Activated CD4-positive, alpha-beta T cell treated with anti-CD3 and anti-CD28 coated beads, Interleukin-2, amount 10 ng/mL, durations not matched to agents 7 days and 5 days (primary cell): ENCODE data around the gene EFHC1. TPM values are rescaled to one million over a fixed set of nuclear protein-coding genes. Genes with fewer than 3 reads are reported as not detected.

Experiments
- CTCF ChIA-PET: fragments of 350-600 bp; sonication (Branson Sonifier 250); formaldehyde crosslinking; loops from one replicate; lab custom pipeline; 2021; ENCODE audit warnings: antibody characterized with exemption; lab: Charles Lee
- POLR2A ChIA-PET: fragments of 350-600 bp; sonication (Branson Sonifier 250); formaldehyde crosslinking; loops from one replicate; lab custom pipeline; 2021; ENCODE audit warnings: antibody characterized with exemption; lab: Charles Lee
- DNase-seq: peaks from one replicate; pipeline ENCODE4 v3.0.0-alpha.2; 2020
- H3K27ac Mint-ChIP-seq: one replicate; pipeline ENCODE4 v1.8.0; 2021; ENCODE audit warnings: mild to moderate bottlenecking, moderate library complexity, mixed read lengths
- H3K27me3 Mint-ChIP-seq: one replicate; pipeline ENCODE4 v1.8.0; 2021; ENCODE audit warnings: mixed read lengths
- H3K36me3 Mint-ChIP-seq: one replicate; pipeline ENCODE4 v1.8.0; 2021; ENCODE audit warnings: low read depth, mixed read lengths
- H3K4me1 Mint-ChIP-seq: one replicate; pipeline ENCODE4 v1.8.0; 2021; ENCODE audit warnings: mixed read lengths
- H3K4me3 Mint-ChIP-seq: one replicate; pipeline ENCODE4 v1.8.0; 2021; ENCODE audit warnings: mild to moderate bottlenecking, moderate library complexity, mixed read lengths
- H3K9me3 Mint-ChIP-seq: one replicate; pipeline ENCODE4 v1.8.0; 2021; ENCODE audit warnings: mixed read lengths
- total RNA-seq, 2 experiments: library from RNA; stranded (reverse); gene quantifications; one replicate each; pipeline ENCODE4 v1.2.3, GENCODE V29; 2021

Gene EFHC1
- total RNA-seq, 2 experiments from 2014 or later, result 2.3 to 3.6 TPM

DNA sequence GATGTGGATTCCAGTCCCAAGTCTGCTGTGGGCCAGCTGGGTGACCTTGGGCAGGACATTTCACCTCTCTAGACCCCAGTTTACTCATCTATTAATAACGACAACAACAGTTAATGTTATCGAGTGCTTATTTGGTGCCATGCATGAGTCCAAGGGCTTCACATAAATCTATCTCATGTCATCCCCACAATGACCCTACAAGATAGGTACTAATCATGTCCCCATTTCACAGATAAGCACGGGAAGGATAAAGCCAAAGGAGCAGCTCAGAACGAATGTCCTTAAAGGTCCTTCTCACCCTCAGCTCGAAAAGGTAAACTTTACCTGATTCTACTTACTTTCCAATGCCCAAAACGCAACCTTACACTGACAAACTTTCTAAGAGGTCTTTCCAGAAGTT lies 121.0 kb downstream of the EFHC1 start:
- POLR2A ChIA-PET, result no interaction called here
- H3K9me3 Mint-ChIP-seq, result no peaks in the 10 kb centered on the region

DNA sequence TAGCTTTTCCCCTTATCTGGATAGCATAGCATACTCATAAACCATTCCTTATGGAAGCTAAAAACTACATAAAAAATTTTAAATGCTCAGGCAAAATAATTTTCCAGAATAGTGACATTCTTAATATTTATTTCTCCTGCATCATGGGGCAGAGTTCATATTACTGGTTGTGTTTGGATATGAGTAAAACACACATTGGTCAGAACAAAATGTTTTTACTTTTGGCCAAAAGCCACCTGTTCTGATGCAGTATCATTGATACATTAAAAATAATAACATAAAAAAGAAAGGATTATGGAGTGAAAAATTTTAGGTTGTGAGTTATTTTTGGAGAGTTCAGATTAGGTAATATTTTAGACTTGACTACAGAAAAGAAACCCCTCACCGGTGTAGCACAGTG lies 123.1 kb downstream of the EFHC1 start:
- CTCF ChIA-PET, result no interaction called here
- H3K9me3 Mint-ChIP-seq, result no peaks in the 10 kb centered on the region
- H3K4me3 Mint-ChIP-seq, result no peak overlapping the region
- peaks cover 6% of the 10 kb centered on the region for H3K4me1 Mint-ChIP-seq
- no peak overlapping the region for H3K27ac Mint-ChIP-seq
- peaks cover 2% of the 10 kb centered on the region for H3K36me3 Mint-ChIP-seq
- no peaks in the 10 kb centered on the region for H3K27me3 Mint-ChIP-seq
- no peak for DNase-seq
- POLR2A ChIA-PET, result no interaction called here

More for the DNA sequence above, 121.0 kb downstream of the EFHC1 start:
- Mint-ChIP-seq H3K4me3 (no peak overlapping the region), H3K4me1 (peaks cover 27% of the 10 kb centered on the region), H3K27me3 (no peaks in the 10 kb centered on the region), H3K36me3 (no peaks in the 10 kb centered on the region), H3K27ac (no peak overlapping the region)
- no peak for DNase-seq
- CTCF ChIA-PET, result interaction anchor here (0.6 to 1.4 kb wide), 5 partner anchors 9 to 153 kb away, joined by 3 to 4 read pairs (median 3); no protein-coding TSS in a partner anchor

GRCh38 chr6:52543729-52544601 lies 123.8 kb downstream of the EFHC1 start:
- CTCF ChIA-PET, result no interaction called here
- no peak for DNase-seq
- Mint-ChIP-seq H3K4me1 (peaks cover 1% of the 10 kb centered on the region), H3K9me3 (no peaks in the 10 kb centered on the region), H3K27ac (no peak overlapping the region), H3K36me3 (peaks cover 2% of the 10 kb centered on the region), H3K4me3 (no peak overlapping the region), H3K27me3 (no peaks in the 10 kb centered on the region)
- POLR2A ChIA-PET, result no interaction called here

DNA sequence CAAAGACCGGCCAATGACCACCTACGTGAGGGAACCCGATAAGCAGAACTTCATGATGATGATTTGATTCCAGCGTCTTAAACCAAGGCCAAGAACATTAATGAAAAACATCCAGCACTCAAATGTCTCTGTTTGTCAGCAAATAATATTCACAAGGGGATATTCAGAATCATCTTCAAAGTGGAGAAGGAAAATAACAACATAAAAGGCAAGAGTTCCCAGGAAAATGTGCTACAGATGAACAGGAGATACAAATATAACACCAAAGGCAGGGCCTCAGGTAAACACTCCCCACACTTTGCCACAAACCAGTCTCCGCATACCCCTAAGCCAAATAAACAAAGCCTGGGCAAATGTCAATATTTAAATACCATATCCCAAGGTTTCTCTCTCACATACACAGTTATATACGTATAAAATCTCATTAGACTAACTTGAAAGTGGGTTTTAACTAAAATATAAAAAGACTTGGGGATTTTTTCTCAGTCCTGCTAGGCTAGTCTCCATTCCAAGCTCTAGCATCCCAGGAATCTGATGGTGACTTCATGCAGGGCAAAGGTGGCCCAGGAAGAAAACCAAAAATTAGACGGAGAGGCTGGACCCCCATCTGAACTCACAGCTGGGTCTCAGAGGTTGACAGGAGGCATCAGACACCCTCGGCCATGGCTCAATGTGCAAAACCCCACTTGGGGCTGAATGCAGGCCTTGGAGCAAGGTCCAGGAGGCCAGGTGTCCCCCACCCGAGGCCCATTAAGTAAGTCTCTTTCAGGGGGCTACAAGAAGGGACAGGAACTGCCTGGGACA lies 124.7 kb downstream of the EFHC1 start:
- Mint-ChIP-seq H3K36me3 (peaks cover 2% of the 10 kb centered on the region), H3K4me3 (no peak overlapping the region), H3K9me3 (no peaks in the 10 kb centered on the region), H3K27ac (no peak overlapping the region), H3K27me3 (no peaks in the 10 kb centered on the region), H3K4me1 (no peaks in the 10 kb centered on the region)
- ChIA-PET POLR2A (no interaction called here), CTCF (no interaction called here)
- no peak for DNase-seq

DNA sequence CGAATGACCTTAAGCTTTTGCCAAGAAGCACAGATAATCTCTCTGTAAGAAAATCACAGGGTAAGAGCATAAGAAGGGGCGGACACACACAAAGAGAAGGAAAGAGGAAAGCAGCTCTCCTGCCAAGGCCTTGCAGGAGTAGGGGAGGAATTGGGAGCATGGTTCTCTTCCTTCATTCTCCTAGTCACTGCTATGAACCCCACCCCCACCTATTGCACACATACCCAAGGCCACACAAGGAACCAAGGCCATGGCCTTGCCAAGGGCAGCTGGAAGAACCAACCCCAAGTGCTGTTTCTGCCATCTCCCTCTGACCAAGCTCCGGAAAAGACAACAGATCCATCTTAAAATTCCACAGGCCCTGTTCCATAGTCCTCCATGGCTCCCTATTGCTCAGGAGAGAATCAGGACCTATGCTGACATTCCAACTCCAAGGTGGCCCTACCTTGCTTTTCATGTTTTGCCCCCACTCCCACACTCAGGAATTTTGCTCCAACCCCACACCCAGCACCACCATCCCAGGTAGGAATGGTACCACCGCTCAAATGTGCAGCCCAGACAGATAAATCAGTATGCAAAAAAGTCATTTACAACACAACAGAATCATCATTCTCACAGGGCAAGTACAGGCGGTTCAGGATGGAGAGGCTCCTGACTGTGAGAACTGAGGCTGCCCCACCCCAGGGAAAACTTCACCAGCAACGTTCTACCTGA lies 125.4 kb downstream of the EFHC1 start:
- ChIA-PET POLR2A (no interaction called here), CTCF (no interaction called here)
- Mint-ChIP-seq H3K4me3 (no peak overlapping the region), H3K27me3 (no peaks in the 10 kb centered on the region), H3K36me3 (peaks cover 2% of the 10 kb centered on the region), H3K9me3 (no peaks in the 10 kb centered on the region), H3K27ac (no peak overlapping the region), H3K4me1 (no peaks in the 10 kb centered on the region)
- no peak for DNase-seq

GRCh38 chr6:52546192-52546591 lies 126.0 kb downstream of the EFHC1 start:
- no peak for DNase-seq
- H3K27me3 Mint-ChIP-seq, result no peaks in the 10 kb centered on the region
- ChIA-PET CTCF (no interaction called here), POLR2A (no interaction called here)
- H3K4me1 Mint-ChIP-seq, result no peaks in the 10 kb centered on the region
- no peak overlapping the region for H3K4me3 Mint-ChIP-seq
- H3K27ac Mint-ChIP-seq, result peak overlapping the region; percentile 10
- no peaks in the 10 kb centered on the region for H3K9me3 Mint-ChIP-seq
- peaks cover 2% of the 10 kb centered on the region for H3K36me3 Mint-ChIP-seq

- Mint-ChIP-seq H3K9me3 (no peaks in the 10 kb centered on the region), H3K4me1 (no peaks in the 10 kb centered on the region), H3K27me3 (no peaks in the 10 kb centered on the region), H3K36me3 (peaks cover 2% of the 10 kb centered on the region), H3K27ac (peak overlapping the region; percentile 10), H3K4me3 (no peak overlapping the region)
- DNase-seq, result no peak
- ChIA-PET POLR2A (no interaction called here), CTCF (no interaction called here)
Measured at GRCh38 chr6:52546678-52547077, 126.5 kb downstream of the EFHC1 start.

- H3K4me1 Mint-ChIP-seq, result no peaks in the 10 kb centered on the region
- no peak overlapping the region for H3K4me3 Mint-ChIP-seq
- POLR2A ChIA-PET, result no interaction called here
- no peak overlapping the region for H3K27ac Mint-ChIP-seq
- CTCF ChIA-PET, result no interaction called here
- H3K27me3 Mint-ChIP-seq, result no peaks in the 10 kb centered on the region
- no peaks in the 10 kb centered on the region for H3K9me3 Mint-ChIP-seq
- peaks cover 2% of the 10 kb centered on the region for H3K36me3 Mint-ChIP-seq
- no peak for DNase-seq
Measured at GRCh38 chr6:52547647-52548352, 127.7 kb downstream of the EFHC1 start.

- H3K4me1 Mint-ChIP-seq, result no peaks in the 10 kb centered on the region
- no peaks in the 10 kb centered on the region for H3K27me3 Mint-ChIP-seq
- H3K27ac Mint-ChIP-seq, result no peak overlapping the region
- ChIA-PET CTCF (no interaction called here), POLR2A (no interaction called here)
- H3K36me3 Mint-ChIP-seq, result peaks cover 2% of the 10 kb centered on the region
- DNase-seq, result no peak
- H3K4me3 Mint-ChIP-seq, result no peak overlapping the region
- no peaks in the 10 kb centered on the region for H3K9me3 Mint-ChIP-seq
Measured at GRCh38 chr6:52548353-52548713, 128.2 kb downstream of the EFHC1 start.

DNA sequence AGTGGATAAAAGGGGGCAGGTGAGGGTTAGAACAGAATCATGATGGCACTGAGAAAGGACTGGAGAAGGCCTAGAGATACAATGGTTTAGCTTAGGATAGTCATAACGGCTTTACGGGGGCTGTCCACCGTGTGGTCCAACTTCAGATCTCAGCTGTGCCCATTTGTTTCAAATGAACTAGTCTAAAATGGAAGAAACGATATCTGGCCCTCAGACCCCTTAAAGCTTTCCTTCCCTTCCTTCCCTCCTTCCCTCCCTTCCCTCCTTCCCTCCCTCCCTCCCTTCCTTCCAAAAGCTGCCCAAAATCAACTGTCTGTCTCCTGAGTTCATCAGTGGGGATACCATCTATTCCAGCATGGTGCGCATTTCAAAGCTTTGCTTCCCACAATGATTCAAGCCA lies 128.9 kb downstream of the EFHC1 start:
- CTCF ChIA-PET, result no interaction called here
- H3K4me1 Mint-ChIP-seq, result no peaks in the 10 kb centered on the region
- no peak overlapping the region for H3K27ac Mint-ChIP-seq
- no peaks in the 10 kb centered on the region for H3K9me3 Mint-ChIP-seq
- POLR2A ChIA-PET, result no interaction called here
- H3K4me3 Mint-ChIP-seq, result no peak overlapping the region
- DNase-seq, result no peak
- H3K27me3 Mint-ChIP-seq, result no peaks in the 10 kb centered on the region
- H3K36me3 Mint-ChIP-seq, result peaks cover 2% of the 10 kb centered on the region

GRCh38 chr6:52549428-52549827 lies 129.3 kb downstream of the EFHC1 start:
- Mint-ChIP-seq H3K27me3 (no peaks in the 10 kb centered on the region), H3K9me3 (no peaks in the 10 kb centered on the region), H3K4me3 (no peak overlapping the region), H3K36me3 (peaks cover 2% of the 10 kb centered on the region), H3K4me1 (no peaks in the 10 kb centered on the region), H3K27ac (no peak overlapping the region)
- DNase-seq, result no peak
- CTCF ChIA-PET, result no interaction called here
- POLR2A ChIA-PET, result no interaction called here

- no peak for DNase-seq
- H3K27me3 Mint-ChIP-seq, result no peaks in the 10 kb centered on the region
- ChIA-PET CTCF (interaction anchor here (0.8 to 1.1 kb wide), 2 partner anchors 9 to 20 kb away, joined by 3 read pairs; no protein-coding TSS in a partner anchor), POLR2A (no interaction called here)
- no peaks in the 10 kb centered on the region for H3K4me1 Mint-ChIP-seq
- peaks cover 2% of the 10 kb centered on the region for H3K36me3 Mint-ChIP-seq
- no peak overlapping the region for H3K4me3 Mint-ChIP-seq
- H3K27ac Mint-ChIP-seq, result no peak overlapping the region
- no peaks in the 10 kb centered on the region for H3K9me3 Mint-ChIP-seq
Measured at GRCh38 chr6:52550014-52550575, 130.0 kb downstream of the EFHC1 start.
